OCI-LY3 (cell line): ENCODE data around the gene CKB.
A peak's percentile ranks its signal among the peaks of the same experiment; 100 is the strongest.

ENCODE experiments used
- H2AFZ ChIP-seq: fragments of 200-600, 300-600 bp; shearing (Covaris generic); 2 replicates; pipeline ENCODE4 v1.6.0; 2014; ENCODE audit warnings: antibody characterized with exemption, low read depth, low read length
- H3K27ac ChIP-seq: fragments of 200-600, 300-600 bp; sonication (generic); 2 replicates; pipeline ENCODE4 v1.5.1; 2014; ENCODE audit warnings: mild to moderate bottlenecking, low read length, moderate library complexity, mixed read lengths
- H3K27me3 ChIP-seq: fragments of 200-600, 300-600 bp; sonication (generic); 2 replicates; pipeline ENCODE4 v1.6.1; 2014; ENCODE audit warnings: low read depth, low read length, mixed read lengths
- H3K36me3 ChIP-seq: fragments of 200-600, 300-600 bp; sonication (generic); replicated peaks from 2 replicates; pipeline ENCODE3; 2014; ENCODE audit warnings: low read depth, low read length, mixed read lengths
- H3K4me1 ChIP-seq: fragments of 300-600, 200-600 bp; sonication (generic); 2 replicates; pipeline ENCODE4 v1.6.1; 2014; ENCODE audit warnings: low read length, mixed read lengths
- H3K4me2 ChIP-seq: fragments of 200-600, 300-600 bp; sonication (generic); 2 replicates; pipeline ENCODE4 v1.6.1; 2014; ENCODE audit warnings: low read length, mixed read lengths
- H3K4me3 ChIP-seq: fragments of 300-600, 200-600 bp; sonication (generic); 2 replicates; pipeline ENCODE4 v1.5.1; 2014; ENCODE audit warnings: antibody characterized with exemption, mild to moderate bottlenecking, low read length, moderate library complexity
- H3K79me2 ChIP-seq: fragments of 300-600, 200-600 bp; shearing (Covaris generic); 2 replicates; pipeline ENCODE4 v1.6.1; 2014; ENCODE audit warnings: mild to moderate bottlenecking, low read length, mixed read lengths
- H3K9ac ChIP-seq: fragments of 300-600, 200-600 bp; shearing (Covaris generic); 2 replicates; pipeline ENCODE4 v1.6.0; 2014; ENCODE audit warnings: mild to moderate bottlenecking, low read length, moderate library complexity
- H3K9me3 ChIP-seq: fragments of 200-600, 300-600 bp; shearing (Covaris generic); 2 replicates; pipeline ENCODE4 v1.6.1; 2014; ENCODE audit warnings: low read length, mixed read lengths; ENCODE audit not compliant: insufficient read depth
- H4K20me1 ChIP-seq: fragments of 200-600, 300-600 bp; sonication (generic); 2 replicates; pipeline ENCODE4 v1.6.1; 2016; ENCODE audit warnings: low read length, mixed read lengths; ENCODE audit not compliant: insufficient read depth
- CTCF ChIP-seq: fragments of 200-600, 300-600 bp; sonication (generic); IDR thresholded peaks from 2 replicates; pipeline ENCODE4 v1.5.1; 2014; ENCODE audit warnings: antibody characterized with exemption, low read length, low read depth
- EZH2phosphoT487 ChIP-seq: fragments of 200-600 bp; shearing (Covaris generic); IDR thresholded peaks from 2 replicates; pipeline ENCODE4 v1.6.1; 2018; ENCODE audit warnings: antibody characterized with exemption, mixed run types, low read depth

CKB gene

GRCh38 chr14:103530831-103531230 is 8.2 kb upstream of the CKB start:
- no peak for TF ChIP-seq CTCF
- no peak for TF ChIP-seq EZH2phosphoT487
- H3K4me3 ChIP-seq, result 0 out of 2 replicates have a peak overlapping the region, but pooled peaks have one; percentile 95
- H3K4me1 ChIP-seq, result peaks cover 46% of the 10 kb centered on the region
- H3K27ac ChIP-seq, result no peak overlapping the region
- H3K9ac ChIP-seq, result no peak overlapping the region
- no peaks in the 10 kb centered on the region for H3K27me3 ChIP-seq
- H4K20me1 ChIP-seq, result peaks cover 3% of the 10 kb centered on the region; the same call in 1 of the 2 replicates
- H3K9me3 ChIP-seq, result no peaks in the 10 kb centered on the region
- peaks cover 64% of the 10 kb centered on the region for H3K79me2 ChIP-seq
- no peak overlapping the region for H2AFZ ChIP-seq
- H3K36me3 ChIP-seq, result peaks cover 50% of the 10 kb centered on the region
- H3K4me2 ChIP-seq, result peak overlapping the region; percentile 98

DNA sequence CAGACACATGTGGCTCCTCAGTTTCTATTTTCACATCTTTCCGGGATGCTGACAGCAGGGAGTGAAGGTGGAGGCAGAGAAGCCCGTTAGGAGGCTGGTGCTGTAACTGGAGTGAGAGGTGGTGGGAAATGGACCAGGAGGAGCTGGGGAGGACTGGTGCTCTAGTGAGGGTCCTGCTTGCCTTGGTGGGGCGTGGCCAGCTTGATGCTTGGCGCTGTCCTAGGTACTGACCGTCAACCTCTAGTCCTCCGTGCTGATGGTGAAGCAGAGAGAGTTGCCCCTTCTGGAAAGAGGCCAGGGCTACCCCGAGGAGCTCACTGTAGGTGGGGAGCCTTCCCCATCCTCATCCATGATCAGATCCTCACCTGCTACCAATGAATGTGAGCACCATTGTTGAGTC is 7.8 kb upstream of the CKB start:
- H3K9me3 ChIP-seq, result no peaks in the 10 kb centered on the region
- H3K36me3 ChIP-seq, result peaks cover 50% of the 10 kb centered on the region
- H3K9ac ChIP-seq, result no peak overlapping the region; the same call in 1 of the 2 replicates
- H3K27me3 ChIP-seq, result no peaks in the 10 kb centered on the region
- H3K4me2 ChIP-seq, result peak overlapping the region; percentile 98
- H3K27ac ChIP-seq, result no peak overlapping the region
- no peak for TF ChIP-seq EZH2phosphoT487
- no peak for TF ChIP-seq CTCF
- no peak overlapping the region for H2AFZ ChIP-seq
- peak overlapping the region; percentile 95 for H3K4me3 ChIP-seq
- H3K79me2 ChIP-seq, result peaks cover 64% of the 10 kb centered on the region
- peaks cover 50% of the 10 kb centered on the region for H3K4me1 ChIP-seq
- H4K20me1 ChIP-seq, result peaks cover 3% of the 10 kb centered on the region; the same call in 1 of the 2 replicates

- no peak overlapping the region for H2AFZ ChIP-seq
- TF ChIP-seq EZH2phosphoT487 (no peak), CTCF (no peak)
Observed at GRCh38 chr14:103529383-103530365, 7.0 kb upstream of the CKB start.

DNA sequence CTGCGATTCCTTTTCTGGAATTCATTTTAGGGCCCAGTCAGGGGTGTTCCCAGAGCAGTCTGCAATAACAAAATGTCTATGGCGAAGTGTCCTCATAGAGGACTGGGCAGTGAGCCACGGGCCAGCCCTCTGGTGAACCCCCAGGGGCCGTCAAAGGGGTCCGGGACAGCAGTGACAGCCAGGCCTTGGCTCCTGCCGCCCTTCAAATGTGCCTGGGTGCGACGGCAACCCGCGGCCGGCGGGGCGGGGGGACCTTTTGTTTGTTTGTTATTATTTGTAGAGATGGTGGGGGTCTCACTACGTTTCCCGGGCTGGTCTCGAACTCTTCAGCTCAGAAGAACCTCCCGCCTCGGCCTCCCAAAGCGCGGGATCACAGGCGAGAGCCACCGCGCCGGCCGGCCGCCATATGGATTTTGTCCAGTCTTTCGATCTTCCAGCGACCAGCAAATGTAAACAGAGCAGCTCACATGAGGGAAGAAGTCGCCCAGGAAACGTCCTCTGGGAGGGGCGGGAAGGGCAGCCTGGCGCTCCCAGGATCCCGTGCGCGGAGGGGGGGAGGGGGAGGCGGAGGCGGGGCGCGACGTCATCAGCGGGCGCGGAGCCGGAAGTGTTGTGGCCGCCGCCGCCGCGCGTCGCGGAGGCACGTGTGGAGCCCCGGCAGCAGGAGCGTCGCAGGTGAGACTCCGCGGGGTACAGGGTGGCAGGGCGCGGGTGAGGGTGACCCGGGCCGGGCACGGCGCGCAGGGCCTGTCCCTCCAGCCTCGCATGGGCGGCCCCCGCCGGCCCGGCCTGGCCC is 6.2 kb upstream of the CKB start, which contains the start of gene TRMT61A:
Gene TRMT61A (plus strand): TSS at position 610 of the 796 bp plus-strand sequence. CDS start 783 bp downstream, outside the sequence.
- H3K9me3 ChIP-seq, result no peaks in the 10 kb centered on the region
- TF ChIP-seq CTCF (no peak), EZH2phosphoT487 (no peak)
- H3K4me3 ChIP-seq, result peak within 1 kb of the TSS; percentile 95
- H2AFZ ChIP-seq, result no peak within 1 kb of the TSS
- peak within 1 kb of the TSS; percentile 100 for H3K4me2 ChIP-seq
- H3K36me3 ChIP-seq, result peaks cover 53% of the 10 kb centered on the region
- H4K20me1 ChIP-seq, result peaks cover 3% of the 10 kb centered on the region; the same call in 1 of the 2 replicates
- peak within 1 kb of the TSS; percentile 98 for H3K27ac ChIP-seq
- peaks cover 64% of the 10 kb centered on the region for H3K79me2 ChIP-seq
- H3K9ac ChIP-seq, result peak within 1 kb of the TSS; percentile 97
- no peaks in the 10 kb centered on the region for H3K27me3 ChIP-seq
- peaks cover 65% of the 10 kb centered on the region for H3K4me1 ChIP-seq

More at GRCh38 chr14:103529383-103530365, 7.0 kb upstream of the CKB start:
- Histone ChIP-seq H3K27me3 (no peaks in the 10 kb centered on the region), H3K79me2 (peaks cover 64% of the 10 kb centered on the region), H3K9me3 (no peaks in the 10 kb centered on the region), H3K27ac (peak overlapping the region; percentile 38), H3K36me3 (peaks cover 50% of the 10 kb centered on the region), H3K9ac (peak overlapping the region; percentile 92), H3K4me1 (peaks cover 57% of the 10 kb centered on the region), H3K4me3 (peak overlapping the region; percentile 95), H3K4me2 (peak overlapping the region; percentile 98), H4K20me1 (peaks cover 3% of the 10 kb centered on the region; the same call in 1 of the 2 replicates)
